Activated CD4-positive, alpha-beta T cell treated with anti-CD3 and anti-CD28 coated beads for 1 hour (primary cell): ENCODE results near the gene NEK7.
"Not testable (repeated sequence)": the region's sequence is repeated elsewhere in the genome, so short reads cannot be mapped to it uniquely, and the experiment has no call there.

ENCODE experiments used
- DNase-seq: peaks from one replicate; pipeline ENCODE4 v3.0.0-alpha.2; 2020

The NEK7 gene

GRCh38 chr1:198212126-198212525 lies 55.3 kb downstream of the NEK7 start:
- no peak for DNase-seq

- DNase-seq: no peak
Observed at GRCh38 chr1:198212675-198213074, 55.9 kb downstream of the NEK7 start.

- no peak for DNase-seq
Observed at GRCh38 chr1:198214924-198215323, 58.1 kb downstream of the NEK7 start.

- DNase-seq: no peak
Observed at GRCh38 chr1:198220428-198220827, 63.6 kb downstream of the NEK7 start.

- not testable (repeated sequence) for DNase-seq
Observed at GRCh38 chr1:198227010-198227409, 70.2 kb downstream of the NEK7 start.

- DNase-seq: not testable (repeated sequence)
Observed at GRCh38 chr1:198227454-198227853, 70.7 kb downstream of the NEK7 start.

GRCh38 chr1:198228925-198229324 lies 72.1 kb downstream of the NEK7 start:
- no peak for DNase-seq

GRCh38 chr1:198231779-198232178 lies 75.0 kb downstream of the NEK7 start:
- no peak for DNase-seq

GRCh38 chr1:198232378-198232777 lies 75.6 kb downstream of the NEK7 start:
- DNase-seq: no peak

- DNase-seq: no peak
Observed at GRCh38 chr1:198232940-198233675, 76.3 kb downstream of the NEK7 start.

- no peak for DNase-seq
Observed at GRCh38 chr1:198234520-198235251, 77.9 kb downstream of the NEK7 start.

GRCh38 chr1:198238121-198238520 lies 81.3 kb downstream of the NEK7 start:
- DNase-seq: no peak

GRCh38 chr1:198241553-198241952 lies 84.8 kb downstream of the NEK7 start:
- DNase-seq: no peak

GRCh38 chr1:198244772-198245171 lies 88.0 kb downstream of the NEK7 start:
- no peak for DNase-seq

GRCh38 chr1:198245379-198245778 lies 88.6 kb downstream of the NEK7 start:
- DNase-seq: no peak

GRCh38 chr1:198246337-198246736 lies 89.5 kb downstream of the NEK7 start:
- no peak for DNase-seq

GRCh38 chr1:198253259-198253658 lies 96.5 kb downstream of the NEK7 start:
- DNase-seq: no peak

- no peak for DNase-seq
Observed at GRCh38 chr1:198253668-198254067, 96.9 kb downstream of the NEK7 start.

GRCh38 chr1:198254521-198254920 lies 97.7 kb downstream of the NEK7 start:
- no peak for DNase-seq

GRCh38 chr1:198254948-198255347 lies 98.2 kb downstream of the NEK7 start:
- DNase-seq: no peak

- no peak for DNase-seq
Observed at GRCh38 chr1:198255784-198256183, 99.0 kb downstream of the NEK7 start.

GRCh38 chr1:198258491-198258890 lies 101.7 kb downstream of the NEK7 start:
- DNase-seq: no peak

- DNase-seq: no peak
Observed at GRCh38 chr1:198259333-198260074, 102.7 kb downstream of the NEK7 start.

- DNase-seq: no peak
Observed at GRCh38 chr1:198261886-198262285, 105.1 kb downstream of the NEK7 start.
